Spleen (tissue), 11 donors: ENCODE data around the gene CLSTN3. TPM values are rescaled to one million over a fixed set of nuclear protein-coding genes. Genes with fewer than 3 reads are reported as not detected.

ENCODE experiments used
- DNase-seq: peaks from one replicate; pipeline ENCODE4 v3.0.0-alpha.2; 2020
- H3K27ac ChIP-seq, 8 donors: fragments of 200-600 bp; sonication (generic) in 7 of 8; 1 replicate in 4 of 8; 2 replicates in 4 of 8; pipeline versions ENCODE4 v1.5.0 to v1.8.0; 2016 to 2021; ENCODE audit warnings: inconsistent platforms in 4 of 8, mild to moderate bottlenecking in 4 of 8, moderate library complexity in 1 of 8
- H3K27me3 ChIP-seq, 7 donors: fragments of 200-600 bp; sonication (generic) in 6 of 7; replicated peaks in 1 of 7; 1 replicate in 4 of 7; 2 replicates in 3 of 7; pipeline versions ENCODE4 v1.5.0 to v1.8.0; 2016 to 2021; ENCODE audit warnings: inconsistent platforms in 3 of 7, mild to moderate bottlenecking in 1 of 7
- H3K36me3 ChIP-seq, 6 donors: fragments of 200-600 bp; sonication (generic) in 5 of 6; 1 replicate in 4 of 6; 2 replicates in 2 of 6; pipeline versions ENCODE4 v1.5.0 to v1.8.0; 2016 to 2021; ENCODE audit warnings: inconsistent platforms in 2 of 6
- H3K4me1 ChIP-seq, 6 donors: fragments of 200-600 bp; sonication (generic) in 5 of 6; 1 replicate in 3 of 6; 2 replicates in 3 of 6; pipeline versions ENCODE4 v1.5.0 to v1.8.0; 2016 to 2021; ENCODE audit warnings: inconsistent platforms in 3 of 6
- H3K4me3 ChIP-seq, 8 donors: fragments of 200-600 bp; sonication (generic) in 7 of 8; 1 replicate in 4 of 8; 2 replicates in 4 of 8; pipeline versions ENCODE4 v1.5.0 to v1.8.0; 2016 to 2021; ENCODE audit warnings: inconsistent platforms in 4 of 8, mild to moderate bottlenecking in 4 of 8, moderate library complexity in 2 of 8
- H3K9me3 ChIP-seq, 8 donors: fragments of 200-600 bp; sonication (generic) in 7 of 8; 1 replicate in 4 of 8; 2 replicates in 4 of 8; pipeline versions ENCODE4 v1.5.0 to v1.8.0; 2016 to 2021; ENCODE audit warnings: inconsistent platforms in 4 of 8
- CTCF ChIP-seq, 11 experiments: fragments of 200-600 bp in 7 of 11; fragments of 450-650 bp in 4 of 11; sonication (generic) in 4 of 11; IDR thresholded peaks in 8 of 11; conservative IDR thresholded peaks in 3 of 11; 1 replicate in 7 of 11; 2 replicates in 4 of 11; pipeline versions ENCODE4 v1.4.0 to v1.8.0; 2016 to 2021; ENCODE audit warnings: antibody characterized with exemption in 11 of 11, inconsistent platforms in 4 of 11, mild to moderate bottlenecking in 1 of 11
- POLR2A ChIP-seq, 3 donors: fragments of 450-650 bp; IDR thresholded peaks; one replicate each; pipeline ENCODE4 v1.5.1; 2017; ENCODE audit warnings: antibody characterized with exemption in 3 of 3, mild to moderate bottlenecking in 1 of 3
- POLR2AphosphoS5 ChIP-seq, 3 donors: sonication (generic); formaldehyde crosslinking; IDR thresholded peaks; one replicate each; pipeline ENCODE4 v1.5.1; 2017; ENCODE audit warnings: antibody characterized with exemption in 3 of 3
- WGBS, 5 donors: extraction: QIAGEN DNeasy Blood & Tissue Kit in 3 of 5; methylation state at CpG; one replicate each; pipeline versions ENCODE4 v1.1.5 to v1.1.7; 2013 to 2018; 5-methylcytosine and 5-hydroxymethylcytosine counted together
- intact Hi-C: fragments of 100-400 bp; cut with DNase I; formaldehyde crosslinking; loops from one replicate; pipeline ENCODE4 v1.15.0; 2023; ENCODE audit warnings: low total_unique reads
- polyA plus RNA-seq, 3 donors: library from polyadenylated mRNA; stranded (reverse); fragments of 200-250 nt; gene quantifications; one replicate each; pipeline ENCODE4 v1.2.1, GENCODE V29; 2013
- total RNA-seq, 7 donors: library from RNA; depleted of rRNA in 3 of 7; stranded (reverse); fragments of >200 nt in 3 of 7; fragmentation: NEBNext Ultra II Directional in 4 of 7; extraction: Animal tissue kit (Norgen Biotek cat#: 25700) in 4 of 7; gene quantifications; one replicate each; pipeline versions ENCODE4 v1.1.0 to v1.2.1, GENCODE V29; 2016 to 2021
- donor health status: healthy with polysubstance abuse.
- donor health status: DM: no; HTN: no; CAD: no; lungs with moderate emphysema.
- donor health status: DM: no; HTN: no; CAD: no.
- donor health status: Bipolar disorder and iron deficiency.
- donor health status: healthy.
- donor health status: DM: no; HTN: no; CAD: no.
- donor health status: DM: yes; HTN: yes; CAD: no.

Gene CLSTN3
- total and polyA plus RNA-seq, 10 donors = 15.0 to 131 (median 67.7) TPM

GRCh38 chr12:7089196-7089871 lies 40.8 kb upstream of the CLSTN3 start:
- H3K36me3 ChIP-seq = peaks cover 0 to 56% (median 6%) of the 10 kb centered on the region in 6 donors
- no peak for DNase-seq
- H3K27ac ChIP-seq = peak overlapping the region in 4 of 8 donors; percentile 74 to 82 (median 78)
- TF ChIP-seq POLR2AphosphoS5 (IDR thresholded peaks at IDR 0.05) = peak in 1 of 3 donors; percentile 24
- TF ChIP-seq CTCF (IDR thresholded peaks at IDR 0.05 in 8 of 11, conservative IDR thresholded peaks at IDR 0.05 in 3 of 11) = no peak
- peaks cover 0 to 45% (median 22%) of the 10 kb centered on the region in 6 donors for H3K4me1 ChIP-seq
- peak overlapping the region in 1 of 8 donors; percentile 71 for H3K4me3 ChIP-seq
- H3K27me3 ChIP-seq = no peaks in the 10 kb centered on the region
- intact Hi-C loops = no loop called here
- H3K9me3 ChIP-seq = no peaks in the 10 kb centered on the region
- 73 to 93% (median 88%) methylated on average over 10 to 11 of the region's 11 CpGs for WGBS, 5 donors

GRCh38 chr12:7090222-7090998 lies 39.8 kb upstream of the CLSTN3 start:
- intact Hi-C loops = loop anchor here (10.0 kb wide), 1 partner anchor 76 kb away; the partner anchor contains the start of gene LPCAT3
- Histone ChIP-seq H3K4me3 (peak overlapping the region in 7 of 8 donors; percentile 7 to 71 (median 48)), H3K27ac (peak overlapping the region; percentile 1 to 82 (median 68)), H3K27me3 (no peaks in the 10 kb centered on the region), H3K36me3 (peaks cover 0 to 47% (median 6%) of the 10 kb centered on the region in 6 donors), H3K4me1 (peaks cover 0 to 49% (median 22%) of the 10 kb centered on the region in 6 donors), H3K9me3 (no peaks in the 10 kb centered on the region)
- peak in 1 of 3 donors; percentile 21 for TF ChIP-seq POLR2AphosphoS5 (IDR thresholded peaks at IDR 0.05)
- TF ChIP-seq POLR2A (IDR thresholded peaks at IDR 0.05) = no peak
- no peak for TF ChIP-seq CTCF (IDR thresholded peaks at IDR 0.05 in 8 of 11, conservative IDR thresholded peaks at IDR 0.05 in 3 of 11)
- WGBS, 5 donors = 72 to 82% (median 76%) methylated on average over 16 of the region's 16 CpGs
- DNase-seq = no peak

GRCh38 chr12:7091171-7091570 lies 39.0 kb upstream of the CLSTN3 start:
- no peak for TF ChIP-seq POLR2AphosphoS5 (IDR thresholded peaks at IDR 0.05)
- TF ChIP-seq POLR2A (IDR thresholded peaks at IDR 0.05) = no peak
- no peak for TF ChIP-seq CTCF (IDR thresholded peaks at IDR 0.05 in 8 of 11, conservative IDR thresholded peaks at IDR 0.05 in 3 of 11)
- peaks cover 0 to 56% (median 25%) of the 10 kb centered on the region in 6 donors for H3K4me1 ChIP-seq
- H3K36me3 ChIP-seq = peaks cover 0 to 41% (median 5%) of the 10 kb centered on the region in 6 donors
- WGBS, 5 donors = 66 to 84% (median 79%) methylated on average over 5 to 7 of the region's 7 CpGs
- intact Hi-C loops = loop anchor here (10.0 kb wide), 1 partner anchor 76 kb away; the partner anchor contains the start of gene LPCAT3
- H3K4me3 ChIP-seq = peak overlapping the region; percentile 18 to 71 (median 49)
- no peaks in the 10 kb centered on the region for H3K27me3 ChIP-seq
- H3K9me3 ChIP-seq = no peaks in the 10 kb centered on the region
- peak overlapping the region; percentile 1 to 82 (median 68) for H3K27ac ChIP-seq
- DNase-seq = no peak
